ENCODE data around the gene MRPS27. TPM values are rescaled to one million over a fixed set of nuclear protein-coding genes. Genes with fewer than 3 reads are reported as not detected.

MRPS27 gene
- total RNA-seq, 1 donor from 2014 or later, result 56.0 TPM

- Mint-ChIP-seq H3K4me3 (no peak overlapping the region), H3K27ac (no peak overlapping the region), H3K27me3 (ENCODE audit: low read depth) (no peaks in the 10 kb centered on the region), H3K4me1 (peaks cover 17% of the 10 kb centered on the region), H3K9me3 (peaks cover 7% of the 10 kb centered on the region), H3K36me3 (peaks cover 15% of the 10 kb centered on the region)
- DNase-seq (ENCODE audit: low spot score in 2 of 2, unreplicated experiment in 2 of 2), result no peak
- no peak for TF ChIP-seq CTCF (IDR thresholded peaks at IDR 0.05; ENCODE audit: unreplicated experiment)
These were observed 63.5 kb downstream of the MRPS27 start for GRCh38 chr5:72256536-72256935.

GRCh38 chr5:72255670-72256069 lies 64.4 kb downstream of the MRPS27 start:
- Mint-ChIP-seq H3K9me3 (peaks cover 7% of the 10 kb centered on the region), H3K36me3 (peaks cover 15% of the 10 kb centered on the region), H3K4me3 (no peak overlapping the region), H3K27me3 (ENCODE audit: low read depth) (no peaks in the 10 kb centered on the region), H3K27ac (no peak overlapping the region), H3K4me1 (peaks cover 12% of the 10 kb centered on the region)
- no peak for TF ChIP-seq CTCF (IDR thresholded peaks at IDR 0.05; ENCODE audit: unreplicated experiment)
- no peak for DNase-seq (ENCODE audit: low spot score in 2 of 2, unreplicated experiment in 2 of 2)

- no peak for TF ChIP-seq CTCF (IDR thresholded peaks at IDR 0.05; ENCODE audit: unreplicated experiment)
- H3K4me3 Mint-ChIP-seq, result no peak overlapping the region
- H3K4me1 Mint-ChIP-seq, result peaks cover 12% of the 10 kb centered on the region
- H3K36me3 Mint-ChIP-seq, result peaks cover 15% of the 10 kb centered on the region
- H3K9me3 Mint-ChIP-seq, result peaks cover 7% of the 10 kb centered on the region
- H3K27me3 Mint-ChIP-seq (ENCODE audit: low read depth), result no peaks in the 10 kb centered on the region
- DNase-seq (ENCODE audit: low spot score in 2 of 2, unreplicated experiment in 2 of 2), result no peak
- H3K27ac Mint-ChIP-seq, result no peak overlapping the region
These were observed 64.8 kb downstream of the MRPS27 start for GRCh38 chr5:72255237-72255636.

- H3K4me3 Mint-ChIP-seq, result no peak overlapping the region
- H3K4me1 Mint-ChIP-seq, result peaks cover 24% of the 10 kb centered on the region
- TF ChIP-seq CTCF (IDR thresholded peaks at IDR 0.05; ENCODE audit: unreplicated experiment), result no peak
- H3K9me3 Mint-ChIP-seq, result no peaks in the 10 kb centered on the region
- H3K27me3 Mint-ChIP-seq (ENCODE audit: low read depth), result no peaks in the 10 kb centered on the region
- no peak for DNase-seq (ENCODE audit: low spot score in 2 of 2, unreplicated experiment in 2 of 2)
- H3K27ac Mint-ChIP-seq, result peak overlapping the region; percentile 11
- H3K36me3 Mint-ChIP-seq, result peaks cover 8% of the 10 kb centered on the region
These were observed 67.4 kb downstream of the MRPS27 start for GRCh38 chr5:72252574-72253155.

GRCh38 chr5:72252008-72252407 lies 68.0 kb downstream of the MRPS27 start:
- Mint-ChIP-seq H3K36me3 (peaks cover 2% of the 10 kb centered on the region), H3K4me1 (peaks cover 28% of the 10 kb centered on the region), H3K27me3 (ENCODE audit: low read depth) (no peaks in the 10 kb centered on the region), H3K27ac (no peak overlapping the region), H3K9me3 (no peaks in the 10 kb centered on the region), H3K4me3 (no peak overlapping the region)
- no peak for DNase-seq (ENCODE audit: low spot score in 2 of 2, unreplicated experiment in 2 of 2)
- TF ChIP-seq CTCF (IDR thresholded peaks at IDR 0.05; ENCODE audit: unreplicated experiment), result no peak

- Mint-ChIP-seq H3K36me3 (no peaks in the 10 kb centered on the region), H3K4me3 (no peak overlapping the region), H3K27me3 (ENCODE audit: low read depth) (no peaks in the 10 kb centered on the region), H3K4me1 (peaks cover 34% of the 10 kb centered on the region), H3K27ac (no peak overlapping the region), H3K9me3 (no peaks in the 10 kb centered on the region)
- no peak for TF ChIP-seq CTCF (IDR thresholded peaks at IDR 0.05; ENCODE audit: unreplicated experiment)
- DNase-seq (ENCODE audit: low spot score in 2 of 2, unreplicated experiment in 2 of 2), result no peak
These were observed 68.7 kb downstream of the MRPS27 start for GRCh38 chr5:72251386-72251785.
